ENCODE data around the gene CITED2. TPM values are rescaled to one million over a fixed set of nuclear protein-coding genes. Genes with fewer than 3 reads are reported as not detected.
"Not testable (repeated sequence)": the region's sequence is repeated elsewhere in the genome, so short reads cannot be mapped to it uniquely, and the experiment has no call there.

CITED2 gene
- total RNA-seq, 2 donors from 2014 or later: 64.1 to 82.1 TPM

DNA sequence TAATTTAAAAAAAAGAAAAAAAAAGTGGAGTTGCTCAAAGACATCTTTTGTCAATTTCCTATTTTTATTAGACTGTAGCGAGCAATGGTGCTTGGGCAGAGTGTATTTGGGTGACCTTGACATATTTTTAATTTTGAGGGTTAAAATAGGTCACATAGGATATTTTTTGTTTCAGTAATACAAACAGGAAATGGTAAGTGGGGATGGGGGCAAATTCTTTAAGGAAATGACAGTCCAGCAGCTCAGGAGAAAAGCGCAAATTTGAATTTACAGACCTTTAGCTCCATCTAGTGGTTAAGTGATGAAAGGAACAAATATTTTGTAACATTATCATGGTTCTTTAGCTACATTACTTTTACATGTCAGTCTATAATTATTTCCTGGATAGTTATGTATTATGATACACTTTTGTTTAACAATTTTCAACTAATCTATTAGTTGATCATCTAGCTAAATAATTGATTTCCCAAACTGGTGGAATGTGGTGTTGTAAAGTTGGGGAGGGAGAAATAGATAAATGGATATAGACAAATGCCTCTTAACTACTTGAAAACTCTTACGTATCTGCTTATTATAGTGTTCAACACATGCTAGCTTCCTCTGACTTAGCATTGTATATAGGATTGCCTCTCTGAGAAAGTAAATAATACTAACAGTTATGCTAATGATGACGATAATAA, 10.0 kb downstream of the CITED2 start:
- intact Hi-C loops (cut with DNase I): loop anchor here (5.0 kb wide), 1 partner anchor 547 kb away; no protein-coding TSS in a partner anchor
- no peaks in the 10 kb centered on the region for H3K9me3 ChIP-seq
- ATAC-seq: peak; percentile 67
- WGBS, 2 donors: 49 to 51% methylated on average over 4 of the region's 4 CpGs
- H3K27ac ChIP-seq: no peak overlapping the region
- DNase-seq: no peak
- H3K4me3 ChIP-seq: no peak overlapping the region
- no peaks in the 10 kb centered on the region for H3K4me1 ChIP-seq
- no peaks in the 10 kb centered on the region for H3K36me3 ChIP-seq (replicated peaks in 1 of 2; ENCODE audit: insufficient read depth in 1 of 2, low read depth in 2 of 2)
- TF ChIP-seq POLR2A (IDR thresholded peaks at IDR 0.05): no peak
- TF ChIP-seq, protein P1, sequence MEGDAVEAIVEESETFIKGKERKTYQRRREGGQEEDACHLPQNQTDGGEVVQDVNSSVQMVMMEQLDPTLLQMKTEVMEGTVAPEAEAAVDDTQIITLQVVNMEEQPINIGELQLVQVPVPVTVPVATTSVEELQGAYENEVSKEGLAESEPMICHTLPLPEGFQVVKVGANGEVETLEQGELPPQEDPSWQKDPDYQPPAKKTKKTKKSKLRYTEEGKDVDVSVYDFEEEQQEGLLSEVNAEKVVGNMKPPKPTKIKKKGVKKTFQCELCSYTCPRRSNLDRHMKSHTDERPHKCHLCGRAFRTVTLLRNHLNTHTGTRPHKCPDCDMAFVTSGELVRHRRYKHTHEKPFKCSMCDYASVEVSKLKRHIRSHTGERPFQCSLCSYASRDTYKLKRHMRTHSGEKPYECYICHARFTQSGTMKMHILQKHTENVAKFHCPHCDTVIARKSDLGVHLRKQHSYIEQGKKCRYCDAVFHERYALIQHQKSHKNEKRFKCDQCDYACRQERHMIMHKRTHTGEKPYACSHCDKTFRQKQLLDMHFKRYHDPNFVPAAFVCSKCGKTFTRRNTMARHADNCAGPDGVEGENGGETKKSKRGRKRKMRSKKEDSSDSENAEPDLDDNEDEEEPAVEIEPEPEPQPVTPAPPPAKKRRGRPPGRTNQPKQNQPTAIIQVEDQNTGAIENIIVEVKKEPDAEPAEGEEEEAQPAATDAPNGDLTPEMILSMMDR (IDR thresholded peaks at IDR 0.05): peak in 6 of 7 experiments; percentile 60 to 81 (median 80)
- no peaks in the 10 kb centered on the region for H3K27me3 ChIP-seq

DNA sequence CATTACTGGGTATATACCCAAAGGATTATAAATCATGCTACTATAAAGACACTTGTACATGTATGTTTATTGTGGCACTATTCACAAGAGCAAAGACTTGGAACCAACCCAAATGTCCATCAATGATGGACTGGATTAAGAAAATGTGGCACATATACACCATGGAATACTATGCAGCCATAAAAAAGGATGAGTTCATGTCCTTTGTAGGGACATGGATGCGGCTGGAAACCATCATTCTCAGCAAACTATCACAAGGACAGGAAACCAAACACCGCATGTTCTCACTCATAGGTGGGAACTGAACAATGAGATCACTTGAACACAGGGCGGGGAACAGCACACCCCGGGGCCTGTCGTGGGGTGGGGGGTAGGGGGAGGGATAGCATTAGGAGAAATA, 10.7 kb downstream of the CITED2 start:
- not testable (repeated sequence) for H3K36me3 ChIP-seq (replicated peaks in 1 of 2; ENCODE audit: insufficient read depth in 1 of 2, low read depth in 2 of 2); H3K4me3 ChIP-seq; H3K9me3 ChIP-seq; ATAC-seq; H3K27me3 ChIP-seq; DNase-seq; H3K4me1 ChIP-seq; H3K27ac ChIP-seq
- 78 to 85% methylated on average over 5 of the region's 5 CpGs for WGBS, 2 donors
- intact Hi-C loops (cut with DNase I): loop anchor here (5.0 kb wide), 1 partner anchor 546 kb away; no protein-coding TSS in a partner anchor

DNA sequence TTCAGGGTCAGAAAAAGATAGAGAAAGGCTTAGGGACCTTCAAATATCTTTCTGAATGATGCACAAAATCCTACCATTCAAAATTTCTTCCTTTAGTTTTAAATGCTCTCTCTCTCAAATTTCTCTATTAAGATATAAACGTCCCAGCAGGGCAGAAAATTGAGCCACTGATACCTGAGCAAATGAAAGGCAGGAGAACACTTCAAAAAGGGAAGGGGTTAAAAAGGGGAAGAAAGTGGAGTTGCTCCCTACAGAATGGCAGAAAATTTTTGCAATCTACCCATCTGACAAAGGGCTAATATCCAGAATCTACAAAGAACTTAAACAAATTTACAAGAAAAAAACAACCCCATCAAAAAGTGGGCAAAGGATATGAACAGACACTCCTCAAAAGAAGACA, 11.3 kb downstream of the CITED2 start:
- not testable (repeated sequence) for H3K27me3 ChIP-seq; H3K4me1 ChIP-seq; DNase-seq; H3K27ac ChIP-seq; H3K36me3 ChIP-seq (replicated peaks in 1 of 2; ENCODE audit: insufficient read depth in 1 of 2, low read depth in 2 of 2); ATAC-seq; H3K9me3 ChIP-seq; H3K4me3 ChIP-seq
- intact Hi-C loops (cut with DNase I): loop anchor here (5.0 kb wide), 1 partner anchor 546 kb away; no protein-coding TSS in a partner anchor
- 44 to 54% methylated on average over 1 of the region's 1 CpG for WGBS, 2 donors

DNA sequence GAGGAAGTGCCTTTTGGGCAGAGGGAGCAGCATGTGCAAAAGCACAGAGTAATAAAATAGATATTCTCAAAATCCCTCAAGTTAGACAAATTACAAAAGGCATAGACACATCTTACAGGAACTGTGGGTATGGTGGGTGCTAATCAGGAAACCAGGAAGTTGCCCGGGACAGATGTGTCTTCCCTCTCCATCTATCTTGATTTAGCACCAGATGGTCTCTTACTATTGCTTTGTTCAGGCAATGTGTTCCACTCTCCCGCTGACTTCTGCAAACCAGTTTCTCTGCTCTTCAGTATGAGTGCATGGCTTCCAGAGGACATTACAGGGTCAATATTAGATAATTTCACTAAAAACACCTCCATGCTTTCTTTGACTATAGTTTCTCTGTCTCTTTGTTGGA, 13.2 kb downstream of the CITED2 start:
- Histone ChIP-seq H3K4me3 (no peak overlapping the region), H3K27ac (no peak overlapping the region), H3K9me3 (no peaks in the 10 kb centered on the region), H3K36me3 (replicated peaks in 1 of 2; ENCODE audit: insufficient read depth in 1 of 2, low read depth in 2 of 2) (no peaks in the 10 kb centered on the region), H3K27me3 (no peaks in the 10 kb centered on the region), H3K4me1 (no peaks in the 10 kb centered on the region)
- DNase-seq (no peak), ATAC-seq (no peak)
- intact Hi-C loops (cut with DNase I): loop anchor here (5.0 kb wide), 1 partner anchor 544 kb away; no protein-coding TSS in a partner anchor
- WGBS, 2 donors: 37 to 45% methylated on average over 2 of the region's 2 CpGs
- TF ChIP-seq, protein P1 (IDR thresholded peaks at IDR 0.05): no peak
- no peak for TF ChIP-seq POLR2A (IDR thresholded peaks at IDR 0.05)

DNA sequence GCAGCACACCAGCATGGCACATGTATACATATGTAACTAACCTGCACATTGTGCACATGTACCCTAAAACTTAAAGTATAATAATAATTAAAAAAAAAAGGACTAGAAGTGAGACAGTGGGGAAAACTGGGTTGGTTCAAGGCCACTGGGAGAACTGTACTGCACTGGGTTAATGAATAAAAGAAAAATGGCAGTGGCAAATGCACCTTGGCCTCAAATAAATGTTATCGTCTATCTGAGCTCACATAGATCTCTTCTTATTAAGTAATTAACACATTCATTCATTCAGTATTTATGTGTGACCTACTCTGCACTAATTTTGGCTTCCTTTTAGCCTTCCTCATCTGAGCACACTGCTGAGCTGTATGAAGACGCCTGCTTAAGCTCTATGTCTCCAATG, 17.5 kb downstream of the CITED2 start:
- no peak overlapping the region for H3K27ac ChIP-seq
- H3K4me1 ChIP-seq: no peaks in the 10 kb centered on the region
- WGBS, 2 donors: 51 to 56% methylated on average over 2 of the region's 2 CpGs
- DNase-seq (no peak), ATAC-seq (no peak)
- intact Hi-C loops (cut with DNase I): loop anchor here (10.0 kb wide), 1 partner anchor 122 kb away; no protein-coding TSS in a partner anchor
- no peak for TF ChIP-seq POLR2A (IDR thresholded peaks at IDR 0.05)
- TF ChIP-seq, protein P1 (IDR thresholded peaks at IDR 0.05): no peak
- H3K36me3 ChIP-seq (replicated peaks in 1 of 2; ENCODE audit: insufficient read depth in 1 of 2, low read depth in 2 of 2): no peaks in the 10 kb centered on the region
- H3K4me3 ChIP-seq: no peak overlapping the region
- H3K9me3 ChIP-seq: no peaks in the 10 kb centered on the region
- H3K27me3 ChIP-seq: no peaks in the 10 kb centered on the region

Data from body of pancreas (tissue), 4 donors.